ENCODE results near the gene CTNNA2. TPM values are rescaled to one million over a fixed set of nuclear protein-coding genes. Genes with fewer than 3 reads are reported as not detected.
"Not testable (repeated sequence)": the region's sequence is repeated elsewhere in the genome, so short reads cannot be mapped to it uniquely, and the experiment has no call there.

Gene CTNNA2
- polyA plus RNA-seq, 4 donors: 3.1 to 5.2 (median 3.7) TPM

DNA sequence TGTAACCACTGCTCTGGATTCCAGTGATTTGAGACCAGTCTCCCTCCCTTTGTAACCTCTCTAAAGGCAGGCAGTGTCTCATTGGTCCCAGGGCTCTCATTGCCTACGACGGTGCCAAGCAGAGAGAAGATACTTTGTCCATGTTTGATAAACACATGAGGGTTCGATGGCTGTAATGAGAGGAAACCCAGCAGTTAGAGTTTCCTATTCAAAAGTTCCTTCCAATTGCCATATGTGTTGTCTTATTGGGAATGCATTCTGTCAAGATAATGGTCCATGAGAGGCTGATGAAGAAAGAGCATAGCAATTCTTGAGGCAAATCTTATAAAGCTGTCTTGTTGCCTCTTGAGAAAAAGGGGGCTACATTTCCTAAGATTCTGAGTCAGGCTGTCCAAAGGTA is 499.2 kb downstream of the CTNNA2 start:
- DNase-seq (ENCODE audit: low read depth in 4 of 4, low spot score in 2 of 4): no peak

DNA sequence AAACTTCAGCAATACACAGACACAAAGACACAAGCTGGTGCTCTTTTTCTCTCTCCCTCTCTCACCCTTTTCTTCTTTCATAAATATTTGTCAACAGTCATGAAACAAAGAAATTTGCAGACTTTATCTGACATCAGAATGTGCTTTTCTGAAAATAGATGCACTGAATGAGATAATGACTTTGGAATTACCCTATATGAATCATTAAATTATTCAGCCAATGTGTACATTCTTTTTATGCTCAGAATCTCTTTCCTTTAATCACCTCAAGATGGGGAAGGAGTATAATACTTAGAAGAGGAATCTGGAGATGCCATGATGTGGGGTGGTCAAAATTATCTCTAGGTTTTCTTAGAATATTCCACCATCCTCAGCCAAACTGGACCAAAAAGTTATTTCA is 501.8 kb downstream of the CTNNA2 start:
- no peak for DNase-seq (ENCODE audit: low read depth in 4 of 4, low spot score in 2 of 4)

DNA sequence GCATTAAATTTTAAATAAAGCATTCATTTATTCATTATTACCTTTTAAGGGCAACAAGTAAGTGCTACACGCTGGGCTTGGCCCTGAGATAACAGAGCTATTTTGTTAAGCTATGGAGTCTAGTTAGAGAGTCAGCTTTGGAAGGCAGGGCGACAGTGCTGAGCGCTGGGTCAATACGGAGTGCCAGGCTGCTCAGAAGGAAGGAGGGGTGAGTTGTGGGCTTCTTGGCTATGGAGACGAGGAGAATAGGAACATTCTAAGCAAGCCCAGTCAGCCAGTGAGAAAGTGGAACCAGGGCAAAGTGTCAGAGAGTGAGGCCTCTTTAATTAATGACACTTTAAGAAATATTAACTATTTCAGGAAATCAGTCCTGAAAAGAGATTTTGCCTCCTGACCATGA is 503.3 kb downstream of the CTNNA2 start:
- no peak for DNase-seq (ENCODE audit: low read depth in 4 of 4, low spot score in 2 of 4)

DNA sequence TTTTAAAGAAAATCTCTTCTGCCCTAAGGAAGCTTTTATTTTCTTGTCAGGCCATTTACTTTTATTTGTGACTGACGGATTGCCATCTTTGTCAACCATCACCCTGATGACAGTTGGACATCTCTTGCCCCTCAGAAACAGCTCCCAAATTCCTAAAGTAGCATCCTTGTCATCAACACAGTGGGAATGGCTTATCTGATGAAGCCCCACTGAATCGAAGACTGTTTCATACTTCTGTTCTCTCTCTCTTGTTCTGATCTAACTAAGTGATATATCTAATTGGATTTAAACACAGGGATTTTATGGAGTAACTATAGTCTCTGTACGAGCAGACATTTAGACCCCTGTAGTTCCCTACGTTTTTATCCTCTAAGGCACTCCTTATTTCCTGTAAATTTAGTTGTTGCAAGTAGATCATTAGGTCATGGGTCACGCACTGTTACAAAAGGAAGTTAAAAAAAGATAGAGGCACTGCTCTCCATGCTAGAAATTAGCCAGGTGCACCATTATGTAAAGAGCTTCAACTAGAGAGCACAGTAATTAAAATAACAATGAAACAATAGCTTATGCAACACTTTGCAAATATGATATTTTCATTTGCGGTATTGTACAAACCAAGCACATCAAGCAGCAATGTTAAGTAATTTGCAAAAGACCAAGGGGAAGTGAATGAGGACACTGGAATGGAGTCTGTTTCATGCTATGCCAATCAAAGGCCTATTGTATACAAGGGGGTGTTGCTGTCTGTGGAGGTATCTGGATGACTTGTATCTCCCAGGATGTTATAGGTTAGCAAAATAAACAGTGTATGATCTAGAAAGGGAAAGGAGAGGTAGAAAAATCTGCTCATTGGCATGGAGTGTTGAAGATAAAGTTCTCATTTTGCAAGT is 507.0 kb downstream of the CTNNA2 start:
- no peak for DNase-seq (ENCODE audit: low read depth in 4 of 4, low spot score in 2 of 4)

DNA sequence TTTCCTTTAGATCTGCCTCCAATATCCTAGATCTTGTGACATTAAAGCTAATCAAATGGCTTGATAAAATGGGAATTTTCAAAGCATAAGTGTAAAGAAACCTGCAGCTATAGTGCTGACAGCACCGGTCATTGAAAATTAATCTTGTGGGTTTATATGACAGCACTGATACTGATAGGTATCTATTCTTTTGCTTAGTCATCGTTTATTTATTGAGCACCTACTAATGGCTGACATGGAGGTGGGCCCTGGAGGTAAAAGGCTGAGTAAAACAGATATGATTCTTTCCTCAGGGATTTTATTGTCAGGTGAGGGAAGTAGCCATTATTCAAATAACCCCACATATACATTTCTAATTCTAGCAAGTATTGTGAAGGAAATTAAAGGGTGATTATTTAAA is 509.2 kb downstream of the CTNNA2 start:
- no peak for DNase-seq (ENCODE audit: low read depth in 4 of 4, low spot score in 2 of 4)

DNA sequence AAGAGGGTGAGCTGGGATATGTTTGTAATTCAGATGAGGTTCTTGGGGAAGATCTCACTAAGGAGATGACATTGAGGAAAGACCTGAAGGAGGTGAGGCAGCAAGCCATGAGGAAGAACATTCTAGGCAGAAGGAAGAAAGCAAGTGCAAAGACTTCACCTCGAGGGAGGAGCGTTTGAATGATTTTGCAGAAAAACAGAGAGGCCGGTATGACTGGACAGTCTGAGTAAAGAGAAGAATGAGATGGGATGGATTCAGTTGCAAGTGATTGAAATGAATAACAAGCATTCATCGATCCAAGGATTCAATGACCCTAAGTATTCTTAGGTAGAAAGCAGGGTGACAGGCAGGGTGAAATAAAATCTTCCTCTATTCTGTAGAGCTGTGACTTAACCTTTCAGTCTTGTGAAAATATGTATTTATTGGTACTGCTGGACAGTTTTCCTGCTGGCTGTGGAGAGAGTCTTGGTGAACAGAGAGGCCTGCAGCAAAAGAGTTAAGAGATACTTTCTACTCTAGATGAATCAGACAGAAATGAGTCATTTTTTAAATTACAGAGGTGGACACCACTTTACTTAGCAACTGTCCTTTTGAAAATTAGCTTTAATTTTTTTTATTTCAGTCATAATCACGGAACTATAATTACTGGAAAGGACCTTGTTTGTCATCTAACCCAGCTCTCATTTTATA is 513.3 kb downstream of the CTNNA2 start:
- DNase-seq (ENCODE audit: low read depth in 4 of 4, low spot score in 2 of 4): no peak

DNA sequence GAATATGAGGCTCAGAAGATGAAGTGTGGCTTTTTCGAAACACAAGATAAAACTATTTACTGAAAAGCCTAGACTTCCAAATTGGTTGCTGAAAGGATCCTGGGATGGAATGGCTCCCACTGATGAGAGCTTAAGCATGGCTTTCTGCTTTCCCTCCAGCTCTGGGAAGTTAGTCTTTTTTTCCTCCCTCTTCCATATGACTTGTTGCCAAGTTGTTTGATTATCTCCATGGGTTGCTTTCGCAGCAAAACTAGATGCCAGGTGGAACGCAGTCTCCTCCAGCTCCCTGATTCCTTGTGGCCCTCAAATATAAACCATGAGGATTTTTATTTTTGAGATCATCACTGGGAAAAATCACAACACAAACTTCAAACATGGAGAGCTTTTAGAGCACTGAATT is 515.2 kb downstream of the CTNNA2 start:
- DNase-seq (ENCODE audit: low read depth in 4 of 4, low spot score in 2 of 4): no peak

DNA sequence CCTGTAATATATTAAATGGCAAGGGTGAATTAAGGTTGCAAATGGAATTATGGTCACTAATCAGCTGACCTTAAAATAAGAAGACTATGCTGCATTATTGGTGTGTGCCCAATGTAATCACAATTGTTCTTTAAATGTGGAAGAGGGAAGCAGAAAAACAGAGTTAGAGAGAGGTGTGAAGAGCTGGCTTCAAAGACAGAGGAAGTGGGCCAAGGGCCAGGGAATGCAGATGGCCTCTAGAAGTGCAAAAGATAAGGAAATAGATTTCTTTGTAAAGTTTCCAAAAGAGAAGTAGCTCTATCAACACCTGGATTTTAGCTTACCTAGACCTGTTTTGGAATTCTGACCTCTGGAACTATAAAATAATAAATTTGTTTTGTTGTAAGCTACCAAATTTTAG is 515.7 kb downstream of the CTNNA2 start:
- DNase-seq (ENCODE audit: low read depth in 4 of 4, low spot score in 2 of 4): no peak

DNA sequence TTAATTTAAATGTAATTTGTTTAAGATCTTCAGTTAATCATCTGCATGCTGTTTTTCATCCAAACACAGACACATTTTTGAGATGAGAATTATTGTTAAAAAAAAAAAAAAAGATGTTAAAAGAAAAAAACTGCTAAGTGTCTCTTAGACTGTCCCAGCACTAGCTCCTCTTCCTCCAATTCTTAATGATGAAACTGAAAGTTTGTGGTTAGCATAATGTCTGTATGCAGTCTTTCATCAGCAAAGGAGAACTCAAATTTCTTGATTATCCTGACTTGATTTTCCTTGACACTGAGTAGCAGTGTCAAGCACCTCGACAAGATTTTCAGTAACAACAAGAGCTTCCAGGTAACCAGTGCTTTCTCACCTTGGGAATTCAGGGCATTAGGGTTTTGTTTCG is 517.3 kb downstream of the CTNNA2 start:
- no peak for DNase-seq (ENCODE audit: low read depth in 4 of 4, low spot score in 2 of 4)

DNA sequence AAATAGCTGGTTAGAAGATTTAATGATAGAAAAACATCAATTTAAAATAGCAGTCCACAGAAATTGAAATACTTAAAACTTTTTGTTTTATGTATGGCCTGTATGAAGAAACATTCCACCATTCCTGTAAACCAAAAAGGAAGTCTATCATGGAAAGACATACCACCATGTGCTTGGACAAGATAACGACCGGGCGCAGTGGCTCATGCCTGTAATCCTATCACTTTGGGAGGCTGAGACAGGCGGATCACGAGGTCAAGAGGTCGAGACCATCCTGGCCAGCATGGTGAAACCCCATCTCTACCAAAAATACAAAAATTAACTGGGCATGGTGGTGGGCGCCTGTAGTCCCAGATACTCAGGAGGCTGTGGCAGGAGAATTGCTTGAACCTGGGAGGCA is 519.8 kb downstream of the CTNNA2 start:
- DNase-seq (ENCODE audit: low read depth in 4 of 4, low spot score in 2 of 4): not testable (repeated sequence)

DNA sequence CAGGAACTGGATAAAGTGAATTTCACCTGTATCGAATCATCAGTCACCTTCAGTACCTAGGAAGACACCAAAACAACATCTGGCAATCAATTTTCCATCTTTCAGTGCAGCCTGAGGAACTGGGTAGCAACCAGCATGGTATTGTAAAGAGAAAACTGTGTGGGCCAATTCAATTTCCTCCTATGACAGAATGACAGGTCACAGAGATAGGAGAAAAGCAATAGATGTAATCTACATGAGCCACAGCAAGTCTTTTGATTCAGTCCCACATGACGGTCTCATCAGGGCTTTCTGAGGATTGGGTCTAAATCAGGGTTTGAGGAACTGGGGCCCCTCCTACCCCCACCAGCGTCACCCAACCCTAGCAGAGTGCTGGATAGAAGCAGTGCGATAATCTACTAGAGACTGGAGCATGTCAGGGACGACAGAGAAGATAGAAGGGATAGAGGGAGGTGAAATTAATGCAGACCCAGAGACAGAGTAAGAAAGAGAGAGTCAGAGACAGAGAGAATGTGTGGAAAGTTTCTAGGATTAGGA is 523.0 kb downstream of the CTNNA2 start:
- no peak for DNase-seq (ENCODE audit: low read depth in 4 of 4, low spot score in 2 of 4)

DNA sequence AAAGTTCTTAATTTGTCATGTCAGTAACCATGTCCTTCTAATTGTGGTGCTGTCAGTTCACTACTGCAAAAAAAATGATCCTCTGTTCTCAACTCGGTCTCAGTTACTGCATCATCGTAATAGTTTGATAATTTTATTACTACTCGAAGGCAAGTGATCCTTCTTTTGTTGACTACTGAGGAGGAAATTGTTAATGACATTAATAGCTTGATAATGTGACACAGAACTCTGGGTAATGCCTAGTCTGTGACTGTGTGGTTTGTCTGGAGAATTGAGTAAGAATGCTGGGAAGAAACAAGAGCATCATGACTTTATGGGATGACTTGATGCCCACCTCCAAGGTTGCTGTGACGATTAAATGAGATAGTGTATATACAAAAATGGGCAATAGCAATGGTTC is 524.5 kb downstream of the CTNNA2 start:
- DNase-seq (ENCODE audit: low read depth in 4 of 4, low spot score in 2 of 4): no peak

DNA sequence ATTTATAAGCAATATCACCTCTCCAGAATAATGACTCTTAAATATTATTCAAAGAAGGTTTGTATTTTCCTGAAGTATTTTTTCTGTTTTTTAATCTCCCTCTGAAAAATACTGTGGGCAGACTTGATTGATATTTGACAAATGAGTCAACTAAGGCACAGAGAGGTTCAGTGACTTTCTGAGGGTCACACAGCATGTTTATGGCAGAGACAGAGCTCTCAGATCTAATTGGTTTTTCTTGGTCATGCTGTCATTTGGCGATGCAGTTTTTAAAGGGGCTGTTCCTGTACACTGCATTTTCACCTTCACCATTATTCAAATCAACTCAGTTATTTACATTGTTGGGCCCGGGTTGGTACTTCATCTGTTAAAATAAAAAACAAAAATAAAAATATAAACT is 527.4 kb downstream of the CTNNA2 start:
- DNase-seq (ENCODE audit: low read depth in 4 of 4, low spot score in 2 of 4): no peak

DNA sequence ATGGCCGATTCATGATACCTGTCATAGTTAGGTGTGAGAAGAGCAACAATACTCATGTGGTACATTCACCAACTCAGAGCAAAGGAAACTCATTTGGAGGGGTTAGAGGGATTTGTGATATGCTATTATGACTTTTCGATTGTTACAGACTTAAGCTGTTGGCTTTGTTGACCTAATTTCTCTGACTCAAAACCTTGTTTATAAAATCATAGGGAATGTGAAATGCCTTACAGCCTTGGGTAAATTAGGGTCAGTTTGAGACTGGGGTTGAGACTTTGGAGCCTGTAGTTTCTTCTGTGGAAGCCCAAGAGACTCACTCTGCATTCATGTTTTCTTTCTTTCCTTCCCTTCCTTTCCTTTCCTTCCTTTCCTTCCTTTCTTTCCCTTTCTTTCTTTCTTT is 529.8 kb downstream of the CTNNA2 start:
- DNase-seq (ENCODE audit: low read depth in 4 of 4, low spot score in 2 of 4): no peak

DNA sequence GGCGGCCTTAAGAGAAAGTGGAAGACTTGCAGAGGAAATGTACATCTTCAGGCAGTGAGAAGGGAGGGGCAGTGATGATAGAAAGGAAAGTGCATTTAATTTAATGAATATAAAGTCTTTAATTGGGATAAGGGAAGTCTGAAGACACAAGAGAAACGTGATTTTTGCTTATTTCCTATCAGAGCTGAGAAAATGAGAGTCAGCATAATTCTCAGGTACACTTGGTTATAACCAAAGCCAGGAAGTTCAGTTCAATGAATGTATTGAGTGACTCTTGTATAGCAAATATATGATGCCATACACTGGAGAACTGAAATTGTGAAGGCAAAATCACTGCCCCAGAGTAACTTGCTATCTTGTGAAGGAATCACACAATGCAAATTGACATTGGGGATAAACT is 535.4 kb downstream of the CTNNA2 start:
- no peak for DNase-seq (ENCODE audit: low read depth in 4 of 4, low spot score in 2 of 4)

DNA sequence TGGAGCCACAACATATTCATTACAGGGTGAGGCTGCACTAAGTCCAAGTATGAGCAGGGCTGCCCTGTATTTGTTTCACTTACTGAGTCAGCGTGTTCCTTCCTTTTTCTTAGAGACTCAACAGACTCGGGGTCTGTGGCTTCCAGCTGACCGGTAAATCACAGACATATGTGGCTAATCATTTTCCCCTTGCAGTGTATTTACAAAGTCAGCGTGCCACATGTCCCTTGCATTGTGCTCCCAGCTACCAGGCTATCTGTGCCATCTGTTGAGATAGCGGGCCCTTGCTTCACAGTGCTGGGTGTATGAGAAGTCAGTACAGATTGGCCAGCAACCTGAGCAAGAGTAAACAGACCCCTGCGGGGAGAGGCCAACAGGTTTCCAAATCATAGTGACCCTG is 537.4 kb downstream of the CTNNA2 start:
- DNase-seq (ENCODE audit: low read depth in 4 of 4, low spot score in 2 of 4): no peak

DNA sequence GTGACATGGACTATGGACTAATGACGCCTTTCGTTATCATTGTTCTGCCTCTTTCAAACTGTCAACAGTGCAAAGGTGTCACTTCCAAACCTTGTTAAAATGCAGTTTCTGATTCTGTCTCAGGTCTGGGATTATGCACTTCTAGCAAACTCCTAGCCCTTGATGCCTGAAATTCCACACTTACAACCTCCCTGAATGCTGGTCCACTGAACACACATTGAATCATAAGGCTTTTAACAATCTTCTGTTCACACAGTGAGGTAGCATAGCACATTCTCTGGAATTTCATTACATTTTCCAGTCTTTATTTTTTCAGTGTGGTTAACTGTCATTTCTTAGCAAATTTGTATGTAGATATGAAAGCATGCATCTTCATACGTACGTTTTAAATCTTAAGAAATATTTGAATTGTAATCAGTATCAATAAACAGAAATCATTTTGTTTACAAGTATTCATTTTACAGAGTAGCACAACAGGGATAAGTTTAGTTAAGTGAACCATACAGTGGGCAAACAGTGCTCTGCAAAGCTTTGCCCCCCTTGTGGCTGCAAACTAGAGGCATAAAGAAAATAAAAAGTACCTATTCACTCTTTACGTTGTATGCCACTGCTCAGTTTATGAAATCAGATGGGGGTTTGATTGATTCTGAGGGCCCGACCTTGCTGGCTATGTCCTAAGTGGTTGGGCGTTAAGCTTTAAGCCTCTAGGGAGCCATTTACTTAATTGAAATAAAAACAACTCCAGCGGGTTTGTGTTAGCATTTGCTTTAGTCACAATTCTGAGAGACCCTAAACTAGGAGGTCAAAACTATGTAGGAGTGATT is 540.9 kb downstream of the CTNNA2 start:
- DNase-seq (ENCODE audit: low read depth in 4 of 4, low spot score in 2 of 4): no peak

DNA sequence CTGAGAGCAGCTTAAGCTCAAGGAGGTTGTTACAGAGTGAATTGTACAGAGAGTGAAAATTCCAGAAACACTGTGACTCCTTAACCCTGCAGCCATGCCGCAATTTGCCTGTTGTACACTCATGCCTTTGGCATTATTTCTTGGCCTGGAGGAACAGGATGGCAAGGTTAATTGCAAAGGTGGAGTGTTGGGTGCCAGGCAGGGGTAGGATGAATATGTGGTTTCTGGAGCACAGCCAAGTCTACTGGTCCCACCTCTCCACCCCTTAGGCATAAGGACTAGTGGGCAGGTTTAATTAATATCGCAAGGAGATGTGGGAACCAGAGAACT is 541.5 kb downstream of the CTNNA2 start:
- DNase-seq (ENCODE audit: low read depth in 4 of 4, low spot score in 2 of 4): no peak

DNA sequence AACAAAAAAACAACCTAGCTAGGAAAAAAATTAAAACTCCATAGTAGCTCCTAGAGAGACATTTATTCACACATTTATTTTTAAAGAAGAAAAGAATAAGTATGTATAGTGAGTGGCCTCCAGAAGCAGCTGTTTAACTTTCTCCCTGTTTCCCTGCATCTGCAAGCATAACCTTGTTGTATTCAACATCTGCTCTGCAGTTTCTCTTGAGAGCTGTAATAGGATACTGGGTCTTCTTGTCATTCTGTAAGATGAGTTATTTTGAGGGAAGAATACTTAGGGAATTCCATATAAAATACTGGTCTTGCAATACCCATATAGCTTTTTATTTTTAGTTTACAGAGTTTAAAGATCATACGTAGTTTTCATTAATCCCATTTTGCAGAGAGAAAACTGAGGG is 545.1 kb downstream of the CTNNA2 start:
- DNase-seq (ENCODE audit: low read depth in 4 of 4, low spot score in 2 of 4): no peak

DNA sequence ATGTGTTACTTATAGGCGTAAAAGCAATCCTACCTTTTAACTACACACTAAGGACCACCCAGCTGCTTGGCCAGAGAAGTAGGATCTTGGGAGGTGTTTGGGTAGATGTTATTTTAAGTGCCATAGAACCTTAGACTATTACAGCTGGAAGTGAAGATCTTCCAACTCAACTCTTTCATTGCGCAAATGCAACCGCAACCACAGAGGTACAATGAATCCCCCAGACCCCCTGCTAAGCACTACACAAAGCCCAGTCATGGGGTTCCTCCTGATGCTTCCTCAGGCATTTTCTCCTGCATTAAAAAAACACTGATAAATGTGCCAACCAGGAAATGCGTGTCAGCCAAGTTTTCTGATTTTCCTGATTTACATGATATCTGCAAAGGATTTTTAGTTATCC is 545.7 kb downstream of the CTNNA2 start:
- DNase-seq (ENCODE audit: low read depth in 4 of 4, low spot score in 2 of 4): no peak

DNA sequence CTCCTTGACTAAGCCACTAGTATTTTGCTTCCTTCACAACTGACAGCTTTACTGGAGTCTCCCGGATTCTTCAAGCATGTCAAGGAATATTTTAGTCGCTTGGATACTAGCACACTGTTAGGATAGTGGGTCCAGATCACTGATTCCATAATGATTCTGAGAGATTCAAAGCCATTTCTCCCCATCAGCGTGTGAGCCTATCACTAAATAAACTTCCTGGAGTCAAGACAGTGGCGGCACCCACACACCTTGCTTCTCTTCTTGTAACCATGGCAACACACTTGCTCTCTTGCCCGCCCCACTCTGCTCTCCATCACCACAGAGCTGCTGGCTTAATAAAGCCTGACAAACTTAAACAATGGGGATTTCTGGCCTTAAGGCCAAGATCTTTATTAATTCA is 546.6 kb downstream of the CTNNA2 start:
- DNase-seq (ENCODE audit: low read depth in 4 of 4, low spot score in 2 of 4): no peak
